ENCODE data around the gene RPL10A.

DNA sequence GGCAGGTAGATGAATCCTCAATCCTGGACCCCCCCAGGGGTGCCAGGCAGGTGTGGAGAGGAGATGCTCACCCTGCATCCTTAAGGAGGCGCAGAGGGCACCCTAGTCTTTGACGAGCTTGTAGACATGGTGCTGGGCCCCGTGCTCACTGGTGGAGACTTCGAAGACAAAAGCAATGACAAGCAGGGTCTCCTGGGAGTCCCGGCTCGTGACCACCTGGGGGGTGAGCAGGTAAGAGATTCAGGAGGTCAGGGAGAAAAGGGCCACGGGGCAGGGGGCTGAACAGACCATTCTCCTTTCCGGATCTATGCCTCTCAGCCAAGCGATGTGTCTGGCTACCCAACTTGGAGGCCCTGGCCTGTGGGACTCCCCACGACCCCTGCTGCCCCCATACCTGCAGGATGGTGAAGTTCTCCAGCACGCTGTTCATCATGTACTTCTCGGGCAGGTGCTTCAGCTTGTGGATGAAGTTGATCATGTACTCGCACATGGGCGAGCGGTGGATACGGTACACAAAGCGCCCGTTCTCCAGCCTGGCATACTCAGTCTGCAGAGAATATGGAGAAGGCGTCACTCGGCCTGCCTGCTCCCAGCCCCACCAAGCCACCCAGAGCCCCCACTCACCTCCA lies 6.9 kb downstream of the RPL10A start:
- TF ChIP-seq EZH2 (IDR thresholded peaks at IDR 0.05; ENCODE audit: borderline replicate concordance, low read depth, low read length, severe bottlenecking), result no peak
- TF ChIP-seq, protein P1, sequence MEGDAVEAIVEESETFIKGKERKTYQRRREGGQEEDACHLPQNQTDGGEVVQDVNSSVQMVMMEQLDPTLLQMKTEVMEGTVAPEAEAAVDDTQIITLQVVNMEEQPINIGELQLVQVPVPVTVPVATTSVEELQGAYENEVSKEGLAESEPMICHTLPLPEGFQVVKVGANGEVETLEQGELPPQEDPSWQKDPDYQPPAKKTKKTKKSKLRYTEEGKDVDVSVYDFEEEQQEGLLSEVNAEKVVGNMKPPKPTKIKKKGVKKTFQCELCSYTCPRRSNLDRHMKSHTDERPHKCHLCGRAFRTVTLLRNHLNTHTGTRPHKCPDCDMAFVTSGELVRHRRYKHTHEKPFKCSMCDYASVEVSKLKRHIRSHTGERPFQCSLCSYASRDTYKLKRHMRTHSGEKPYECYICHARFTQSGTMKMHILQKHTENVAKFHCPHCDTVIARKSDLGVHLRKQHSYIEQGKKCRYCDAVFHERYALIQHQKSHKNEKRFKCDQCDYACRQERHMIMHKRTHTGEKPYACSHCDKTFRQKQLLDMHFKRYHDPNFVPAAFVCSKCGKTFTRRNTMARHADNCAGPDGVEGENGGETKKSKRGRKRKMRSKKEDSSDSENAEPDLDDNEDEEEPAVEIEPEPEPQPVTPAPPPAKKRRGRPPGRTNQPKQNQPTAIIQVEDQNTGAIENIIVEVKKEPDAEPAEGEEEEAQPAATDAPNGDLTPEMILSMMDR (IDR thresholded peaks at IDR 0.05; ENCODE audit: borderline replicate concordance, extremely low read depth, low read length, poor library complexity, severe bottlenecking), result no peak
